IMR-90 (cell line): Measurements from ENCODE around the gene PAIP1. TPM values are rescaled to one million over a fixed set of nuclear protein-coding genes. Genes with fewer than 3 reads are reported as not detected.

Experiments
- ATAC-seq: fragments of 200-7000 bp; cut with Tn5 transposase; 2 replicates; pipeline ENCODE4 v1.9.1; 2020; ENCODE audit warnings: low read depth, mild to moderate bottlenecking, moderate library complexity
- BruUV-seq: library from RNA; stranded (reverse); fragments of 400-500 nt; replicated peaks from 2 replicates; lab custom pipeline; 2021; lab: Mats Ljungman, UMichigan
- CTCF ChIA-PET: fragments of 300-600 bp; formaldehyde crosslinking; extraction: SDS; loops from one replicate; lab custom pipeline; 2021; ENCODE audit warnings: antibody characterized with exemption; lab: Yijun Ruan, JAX
- POLR2A ChIA-PET: fragments of 300-600 bp; sonication (Branson Sonifier 250); formaldehyde crosslinking; loops from one replicate; lab custom pipeline; 2022; ENCODE audit warnings: antibody characterized with exemption; ENCODE audit not compliant: unreplicated experiment; lab: Charles Lee
- DNase-seq: peaks from one replicate; pipeline ENCODE4 v3.0.0; 2013
- H2AFZ ChIP-seq: replicated peaks from 2 replicates; pipeline ENCODE3; 2013; ENCODE audit warnings: low read length, mild to moderate bottlenecking; ENCODE audit not compliant: poor library complexity
- H2AK5ac ChIP-seq: 2 replicates; pipeline ENCODE4 v1.6.1; 2013; ENCODE audit warnings: low read depth, low read length, inconsistent platforms
- H2AK9ac ChIP-seq: replicated peaks from 2 replicates; pipeline ENCODE3; 2013; ENCODE audit warnings: mild to moderate bottlenecking, low read depth, low read length, moderate library complexity; ENCODE audit not compliant: poor library complexity
- H2BK120ac ChIP-seq: 2 replicates; pipeline ENCODE4 v1.6.1; 2013; ENCODE audit warnings: low read depth, low read length, inconsistent platforms
- H2BK15ac ChIP-seq: 3 replicates; pipeline ENCODE4 v1.6.1; 2013; ENCODE audit warnings: low read depth, low read length, inconsistent platforms
- H2BK20ac ChIP-seq: 2 replicates; pipeline ENCODE4 v1.6.1; 2013; ENCODE audit warnings: low read depth, mild to moderate bottlenecking, inconsistent platforms, low read length, moderate library complexity
- H2BK5ac ChIP-seq: 2 replicates; pipeline ENCODE4 v1.6.1; 2013; ENCODE audit warnings: mild to moderate bottlenecking, low read depth, low read length, inconsistent platforms; ENCODE audit not compliant: poor library complexity, severe bottlenecking
- H3K14ac ChIP-seq: replicated peaks from 2 replicates; pipeline ENCODE4 v1.6.1; 2013; ENCODE audit warnings: low read depth, low read length, inconsistent platforms
- H3K18ac ChIP-seq: 2 replicates; pipeline ENCODE4 v1.6.1; 2013; ENCODE audit warnings: low read depth, low read length, control low read depth
- H3K23ac ChIP-seq: 2 replicates; pipeline ENCODE4 v1.6.1; 2013; ENCODE audit warnings: low read depth, low read length, inconsistent platforms
- H3K27ac ChIP-seq: 2 replicates; pipeline ENCODE4 v1.5.1; 2013; ENCODE audit warnings: mild to moderate bottlenecking, control low read depth, low read length; ENCODE audit not compliant: insufficient read depth
- H3K27me3 ChIP-seq: 2 replicates; pipeline ENCODE4 v1.6.1; 2013; ENCODE audit warnings: low read length; ENCODE audit not compliant: control insufficient read depth, insufficient read depth
- H3K36me3 ChIP-seq: 2 replicates; pipeline ENCODE4 v1.6.1; 2013; ENCODE audit warnings: low read length, mixed read lengths; ENCODE audit not compliant: control insufficient read depth, insufficient read depth
- H3K4ac ChIP-seq: 2 replicates; pipeline ENCODE4 v1.6.1; 2013; ENCODE audit warnings: low read depth, low read length, inconsistent platforms
- H3K4me1 ChIP-seq: 2 replicates; pipeline ENCODE4 v1.6.1; 2013; ENCODE audit warnings: low read length, mixed read lengths; ENCODE audit not compliant: control insufficient read depth, insufficient read depth
- H3K4me2 ChIP-seq: 2 replicates; pipeline ENCODE4 v1.6.1; 2013; ENCODE audit warnings: low read depth, mild to moderate bottlenecking, control low read depth, low read length, moderate library complexity
- H3K4me3 ChIP-seq: 2 replicates; pipeline ENCODE4 v1.5.1; 2013; ENCODE audit warnings: low read depth, mild to moderate bottlenecking, control low read depth, low read length, moderate library complexity; ENCODE audit not compliant: insufficient read depth
- H3K56ac ChIP-seq: 2 replicates; pipeline ENCODE4 v1.6.1; 2013; ENCODE audit warnings: low read length, inconsistent platforms; ENCODE audit not compliant: insufficient read depth; ENCODE audit errors: extremely low read depth
- H3K79me1 ChIP-seq, 2 experiments: 2 replicates each; pipeline ENCODE4 v1.6.1; 2013; ENCODE audit warnings: low read length in 2 of 2, inconsistent platforms in 1 of 2, low read depth in 1 of 2
- H3K9ac ChIP-seq: 2 replicates; pipeline ENCODE4 v1.6.1; 2013; ENCODE audit warnings: low read depth, low read length, control low read depth
- H3K9me1 ChIP-seq: 2 replicates; pipeline ENCODE4 v1.6.1; 2013; ENCODE audit warnings: low read length, inconsistent platforms; ENCODE audit not compliant: insufficient read depth
- H3K9me3 ChIP-seq: 2 replicates; pipeline ENCODE4 v1.6.1; 2013; ENCODE audit warnings: low read length; ENCODE audit not compliant: control insufficient read depth, insufficient read depth
- H4K20me1 ChIP-seq: 2 replicates; pipeline ENCODE4 v1.6.1; 2013; ENCODE audit warnings: low read length, inconsistent platforms; ENCODE audit not compliant: insufficient read depth
- H4K5ac ChIP-seq: 2 replicates; pipeline ENCODE4 v1.6.1; 2013; ENCODE audit warnings: mild to moderate bottlenecking, low read depth, low read length, control low read depth
- H4K8ac ChIP-seq, 2 experiments: 2 replicates each; pipeline ENCODE4 v1.6.1; 2013; ENCODE audit warnings: low read depth in 2 of 2, low read length in 2 of 2, control low read depth in 1 of 2, inconsistent platforms in 1 of 2
- H4K91ac ChIP-seq: 2 replicates; pipeline ENCODE4 v1.6.1; 2013; ENCODE audit warnings: low read depth, low read length, inconsistent platforms; ENCODE audit not compliant: insufficient read depth
- CEBPB ChIP-seq: IDR thresholded peaks from 2 replicates; pipeline ENCODE4 v1.6.1; 2012; ENCODE audit warnings: low read depth, low read length, improper control_type of control experiment
- WGBS, 2 experiments: methylation state at CpG; one replicate each; pipeline versions ENCODE4 v1.1.5 to v1.1.7; 2013; ENCODE audit warnings: missing lambda C conversion rate in 2 of 2; ENCODE audit not compliant: insufficient read length in 1 of 2; ENCODE audit errors: extremely low coverage in 2 of 2; 5-methylcytosine and 5-hydroxymethylcytosine counted together
- dilution Hi-C: fragments of 300-500 bp; cut with HindIII; formaldehyde crosslinking; loops from one replicate; pipeline ENCODE4 v1.14.3; 2018; ENCODE audit warnings: low sequenced_read_pairs; ENCODE audit not compliant: unreplicated experiment
- in situ Hi-C: fragments of 300-500 bp; cut with MboI; formaldehyde crosslinking; loops from 3 replicates; pipeline ENCODE4 v1.14.3; 2019; ENCODE audit warnings: low sequenced_read_pairs, inconsistent platforms, mixed read lengths
- intact Hi-C: fragments of 100-400 bp; cut with micrococcal nuclease; formaldehyde crosslinking; loops from 2 replicates; pipeline ENCODE4 v1.10.0; 2022
- polyA plus RNA-seq, 3 experiments: library from polyadenylated mRNA; depleted of rRNA; stranded (reverse); fragments of >200 nt; gene quantifications; 2 replicates each; pipeline ENCODE4 v1.2.3, GENCODE V29; 2012; ENCODE audit warnings: low replicate concordance in 1 of 3
- total RNA-seq: library from RNA; depleted of rRNA; stranded (reverse); fragments of >200 nt; gene quantifications from 2 replicates; pipeline ENCODE4 v1.2.3, GENCODE V29; 2012
- TF ChIP-seq, protein P1 (sequence below): fragments of 150-350 bp; IDR thresholded peaks from 2 replicates; pipeline ENCODE4 v1.6.1; 2017; ENCODE audit warnings: mild to moderate bottlenecking, antibody characterized with exemption, low read length, low read depth

The PAIP1 gene
- total and polyA plus RNA-seq, 2 of the 4 experiments (the other 2 are of a cell fraction) = 59.1 to 123 TPM

GRCh38 chr5:43571237-43571636, 14.4 kb upstream of the PAIP1 start:
- Histone ChIP-seq H2AFZ (no peak overlapping the region), H2BK20ac (no peak overlapping the region), H3K18ac (no peak overlapping the region), H3K36me3 (no peaks in the 10 kb centered on the region), H3K27ac (no peak overlapping the region), H3K27me3 (no peaks in the 10 kb centered on the region), H4K91ac (no peak overlapping the region), H3K79me1 (no peaks in the 10 kb centered on the region), H4K20me1 (no peaks in the 10 kb centered on the region), H4K8ac (no peak overlapping the region), H3K4ac (no peak overlapping the region), H2AK9ac (no peak overlapping the region), H3K4me1 (no peaks in the 10 kb centered on the region), H3K9ac (no peak overlapping the region), H3K4me2 (peak overlapping the region; percentile 67; the same call in 1 of the 2 replicates), H2AK5ac (no peak overlapping the region), H2BK5ac (no peak overlapping the region), H3K4me3 (no peak overlapping the region), H3K56ac (no peak overlapping the region), H2BK120ac (no peak overlapping the region), H3K9me3 (no peaks in the 10 kb centered on the region), H3K23ac (no peak overlapping the region), H4K5ac (no peak overlapping the region), H3K14ac (no peak overlapping the region), H2BK15ac (no peak overlapping the region), H3K9me1 (no peaks in the 10 kb centered on the region)
- DNase-seq = no peak
- CTCF ChIA-PET = no interaction called here
- POLR2A ChIA-PET = no interaction called here
- BruUV-seq = no TSS peak
- in situ Hi-C loops = no loop called here
- dilution Hi-C loops = no loop called here
- no CpG with 5 or more reads among the region's 5 CpGs for WGBS, 2 experiments
- no peak for ATAC-seq
- TF ChIP-seq CEBPB = peak; percentile 76
- TF ChIP-seq, protein P1, sequence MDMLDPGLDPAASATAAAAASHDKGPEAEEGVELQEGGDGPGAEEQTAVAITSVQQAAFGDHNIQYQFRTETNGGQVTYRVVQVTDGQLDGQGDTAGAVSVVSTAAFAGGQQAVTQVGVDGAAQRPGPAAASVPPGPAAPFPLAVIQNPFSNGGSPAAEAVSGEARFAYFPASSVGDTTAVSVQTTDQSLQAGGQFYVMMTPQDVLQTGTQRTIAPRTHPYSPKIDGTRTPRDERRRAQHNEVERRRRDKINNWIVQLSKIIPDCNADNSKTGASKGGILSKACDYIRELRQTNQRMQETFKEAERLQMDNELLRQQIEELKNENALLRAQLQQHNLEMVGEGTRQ = no peak
- intact Hi-C loops = no loop called here
